Fibroblast of mammary gland (primary cell): ENCODE measurements around the gene MOGAT2.

Experiments
- DNase-seq: peaks from one replicate; pipeline ENCODE4 v3.0.0-alpha.2; 2010; ENCODE audit warnings: low read depth
- H3K4me3 ChIP-seq: 2 replicates; pipeline ENCODE4 v1.5.1; 2011; ENCODE audit warnings: low read depth, mild to moderate bottlenecking, low read length, moderate library complexity; ENCODE audit not compliant: control insufficient read depth
- TF ChIP-seq, protein P1 (sequence below): conservative IDR thresholded peaks from 2 replicates; pipeline ENCODE4 v1.5.1; 2011; ENCODE audit warnings: low read depth, low read length, inconsistent platforms; ENCODE audit not compliant: control insufficient read depth, insufficient read depth

The MOGAT2 gene

DNA sequence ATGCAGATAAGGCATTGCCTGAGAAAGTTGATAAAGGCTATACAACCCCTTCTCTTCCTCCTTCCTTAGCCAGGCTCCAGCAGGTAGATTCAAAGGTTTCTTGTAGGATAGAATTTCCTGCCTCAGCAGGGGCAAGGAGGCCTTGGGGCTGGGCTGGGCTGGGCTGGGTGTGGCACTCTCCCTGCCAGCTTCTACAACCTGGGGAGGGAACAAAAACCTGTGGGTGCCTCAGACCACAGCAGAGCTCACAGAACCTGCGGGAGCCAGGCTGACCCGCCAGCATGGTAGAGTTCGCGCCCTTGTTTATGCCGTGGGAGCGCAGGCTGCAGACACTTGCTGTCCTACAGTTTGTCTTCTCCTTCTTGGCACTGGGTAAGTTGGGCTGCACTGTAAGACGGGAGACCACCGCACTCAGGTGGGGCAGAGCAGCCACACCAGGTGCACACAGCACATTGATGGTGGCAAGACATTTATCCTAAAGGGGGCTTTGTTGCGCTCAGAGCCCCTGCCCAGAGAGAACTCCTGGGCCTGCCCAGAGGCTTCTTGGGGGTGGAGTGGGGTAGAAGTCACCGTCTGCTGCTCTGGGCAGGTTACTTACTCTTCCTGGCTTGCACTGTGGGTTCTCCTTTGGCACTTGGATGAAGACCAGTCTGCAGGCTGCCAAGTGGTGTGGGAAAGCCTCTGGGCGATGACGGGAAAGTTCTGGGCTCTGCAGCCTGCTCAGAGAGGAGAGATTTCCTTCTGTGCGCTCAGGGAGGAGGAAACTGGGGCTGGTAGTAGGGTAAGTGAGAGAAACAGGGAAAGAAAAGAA lies at the start of gene MOGAT2:
Gene MOGAT2 (plus strand): TSS at position 231 of the 811 bp plus-strand sequence. CDS start 51 bp downstream, at position 282.
- DNase-seq: no peak
- H3K4me3 ChIP-seq: no peak within 1 kb of the TSS
- TF ChIP-seq, protein P1, sequence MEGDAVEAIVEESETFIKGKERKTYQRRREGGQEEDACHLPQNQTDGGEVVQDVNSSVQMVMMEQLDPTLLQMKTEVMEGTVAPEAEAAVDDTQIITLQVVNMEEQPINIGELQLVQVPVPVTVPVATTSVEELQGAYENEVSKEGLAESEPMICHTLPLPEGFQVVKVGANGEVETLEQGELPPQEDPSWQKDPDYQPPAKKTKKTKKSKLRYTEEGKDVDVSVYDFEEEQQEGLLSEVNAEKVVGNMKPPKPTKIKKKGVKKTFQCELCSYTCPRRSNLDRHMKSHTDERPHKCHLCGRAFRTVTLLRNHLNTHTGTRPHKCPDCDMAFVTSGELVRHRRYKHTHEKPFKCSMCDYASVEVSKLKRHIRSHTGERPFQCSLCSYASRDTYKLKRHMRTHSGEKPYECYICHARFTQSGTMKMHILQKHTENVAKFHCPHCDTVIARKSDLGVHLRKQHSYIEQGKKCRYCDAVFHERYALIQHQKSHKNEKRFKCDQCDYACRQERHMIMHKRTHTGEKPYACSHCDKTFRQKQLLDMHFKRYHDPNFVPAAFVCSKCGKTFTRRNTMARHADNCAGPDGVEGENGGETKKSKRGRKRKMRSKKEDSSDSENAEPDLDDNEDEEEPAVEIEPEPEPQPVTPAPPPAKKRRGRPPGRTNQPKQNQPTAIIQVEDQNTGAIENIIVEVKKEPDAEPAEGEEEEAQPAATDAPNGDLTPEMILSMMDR: no peak

DNA sequence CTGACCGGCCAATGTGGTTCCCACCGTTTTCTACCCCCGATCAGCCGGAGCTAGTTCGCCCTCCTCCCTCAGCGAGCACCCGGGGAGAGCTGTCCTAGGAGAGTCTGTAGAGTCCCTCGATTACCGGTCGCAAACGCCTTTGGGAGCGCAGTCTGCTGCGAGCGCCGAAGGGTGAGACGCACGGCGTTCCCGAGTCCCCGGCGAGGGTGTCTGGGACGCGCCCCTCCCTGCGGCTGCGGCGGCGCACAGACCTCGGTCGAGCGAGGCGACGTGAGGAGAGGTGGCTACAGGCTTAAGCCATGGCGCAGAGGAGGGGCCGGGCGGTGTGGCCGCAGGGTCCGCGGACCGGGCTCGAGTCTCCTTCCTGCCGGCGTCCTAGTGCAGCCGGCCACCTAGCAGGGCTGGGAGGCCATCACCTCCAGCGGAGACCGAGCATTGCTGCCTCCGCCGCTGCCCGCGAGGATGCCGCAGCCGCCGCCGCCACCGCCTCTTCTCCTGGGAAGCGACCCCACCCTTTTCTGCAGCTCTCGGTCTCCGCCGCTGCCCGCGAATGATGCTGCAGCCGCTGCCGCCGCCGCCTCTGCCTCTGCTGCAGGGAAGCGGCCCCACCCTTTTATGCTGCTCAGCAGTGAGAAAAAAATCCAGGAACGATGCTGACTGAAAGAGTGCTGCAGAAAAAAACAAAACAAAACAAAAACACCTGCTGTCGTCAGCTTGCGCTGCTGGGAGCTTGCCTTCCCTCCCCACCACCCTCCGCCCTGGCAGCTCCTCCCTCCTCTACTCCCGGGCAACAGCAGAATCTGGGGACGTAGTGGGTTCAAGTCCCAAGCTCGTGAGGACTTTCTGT lies 49.0 kb upstream of the MOGAT2 start, which contains the start of gene MAP6:
Gene MAP6 (minus strand): TSS at position 588 of the 847 bp plus-strand sequence. CDS start 669 bp downstream, outside the sequence.
- H3K4me3 ChIP-seq: peak within 1 kb of the TSS; percentile 25
- no peak for DNase-seq

DNA sequence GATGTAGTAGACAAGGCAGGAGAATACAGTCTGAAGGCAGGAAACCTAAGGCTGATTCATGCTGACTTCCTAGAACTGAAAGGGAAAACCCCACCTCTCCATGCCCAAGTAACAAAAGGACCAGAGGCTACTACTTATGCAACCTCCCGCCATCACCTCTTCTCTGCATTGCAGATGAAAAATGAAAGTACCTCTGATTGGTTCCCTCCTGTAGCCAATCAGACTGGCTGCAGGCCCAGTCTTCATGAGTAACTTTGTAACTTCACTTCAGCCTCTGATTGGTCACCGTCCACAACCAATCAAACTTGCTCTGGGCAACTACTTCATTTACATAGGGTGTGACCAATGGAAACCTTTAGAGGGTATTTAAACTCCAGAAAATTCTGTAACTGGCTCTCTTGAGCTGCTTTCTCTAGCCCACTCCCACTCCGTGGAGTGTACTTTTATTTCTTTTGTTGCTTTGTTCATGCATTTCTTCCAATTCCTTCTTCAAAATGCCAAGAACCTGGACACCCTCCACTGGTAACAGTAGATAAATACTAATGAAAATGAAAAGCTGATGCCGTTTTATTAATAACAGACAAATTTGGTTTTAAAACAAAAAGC lies 43.6 kb upstream of the MOGAT2 start:
- TF ChIP-seq, protein P1: no peak
- peak; percentile 75 for DNase-seq
- no peak overlapping the region for H3K4me3 ChIP-seq

More for the DNA sequence above, 49.0 kb upstream of the MOGAT2 start, which contains the start of gene MAP6:
- TF ChIP-seq, protein P1: no peak

DNA sequence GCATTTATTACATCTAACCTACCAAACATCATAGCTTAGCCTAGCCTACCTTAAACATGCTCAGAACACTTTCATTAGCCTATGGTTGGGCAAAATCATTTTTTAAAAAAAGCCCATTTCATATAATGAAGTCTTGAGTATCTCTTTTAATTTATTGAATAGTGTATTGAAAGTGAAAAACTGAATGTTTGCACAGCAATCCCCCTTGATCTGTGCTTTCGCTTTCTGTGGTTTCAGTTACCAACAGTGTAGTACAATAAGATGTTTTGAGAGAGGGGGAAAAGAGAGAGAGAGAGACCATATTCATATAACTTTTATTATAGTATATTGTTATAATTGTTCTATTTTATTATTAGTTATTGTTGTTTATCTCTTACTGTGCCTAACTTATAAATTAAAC lies 40.4 kb upstream of the MOGAT2 start:
- DNase-seq: no peak
- TF ChIP-seq, protein P1: no peak
- no peak overlapping the region for H3K4me3 ChIP-seq

DNA sequence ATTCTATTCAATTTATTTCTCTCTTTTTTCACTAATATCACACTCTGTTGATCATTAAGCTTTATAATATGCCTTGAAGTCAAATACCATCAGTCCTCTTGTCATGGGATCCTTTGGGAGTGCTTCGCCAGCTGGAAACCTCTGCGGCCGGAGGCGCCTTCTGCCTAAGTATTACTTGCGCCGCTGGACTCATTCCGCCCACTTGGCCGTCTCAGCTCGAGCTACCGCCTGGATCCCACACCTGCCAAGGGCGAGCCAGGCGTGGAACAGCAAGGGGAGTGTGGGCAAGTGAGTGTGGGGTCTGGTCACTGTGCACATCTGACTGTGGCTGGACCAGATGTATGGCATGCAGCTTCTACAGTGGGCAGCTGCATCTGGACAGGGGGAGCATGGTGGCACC lies 39.7 kb upstream of the MOGAT2 start:
- no peak overlapping the region for H3K4me3 ChIP-seq
- DNase-seq: no peak
- TF ChIP-seq, protein P1: no peak

DNA sequence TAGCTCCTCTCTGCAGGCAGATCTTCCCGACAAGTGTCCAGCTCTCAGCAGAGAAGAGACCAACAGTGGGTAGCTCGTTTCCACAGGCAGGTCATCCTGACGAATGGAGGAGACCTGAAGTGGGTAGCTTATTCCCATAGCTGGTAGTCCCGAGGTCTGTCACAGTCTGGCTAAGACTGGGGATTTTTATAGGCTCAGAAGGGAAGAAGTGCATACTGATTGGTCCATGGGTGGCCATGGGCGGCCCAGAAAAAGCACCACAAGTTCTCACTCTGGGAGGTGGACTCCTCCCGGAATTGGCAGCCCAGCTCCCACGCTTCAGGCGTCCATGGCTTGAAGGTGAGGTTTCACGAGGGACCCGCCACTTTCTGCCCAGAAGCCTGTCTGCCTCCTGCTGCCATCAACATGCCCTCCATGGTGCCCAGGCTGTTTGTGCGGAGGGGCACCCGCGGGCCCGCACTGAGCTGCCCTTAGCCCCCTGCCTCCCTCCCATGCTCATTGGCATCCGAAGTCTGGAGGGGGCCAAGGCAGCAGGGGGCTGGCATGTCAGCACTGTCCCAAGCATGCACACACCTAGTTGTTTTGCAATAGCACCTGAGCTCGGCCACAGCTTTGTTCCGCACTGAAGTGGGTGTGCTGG lies 38.9 kb upstream of the MOGAT2 start:
- TF ChIP-seq, protein P1: no peak
- no peak overlapping the region for H3K4me3 ChIP-seq
- no peak for DNase-seq
